Ovary (tissue), 3 donors: Measurements from ENCODE around the gene GABRR3.

Experiments
- CTCF ChIP-seq, 3 donors: fragments of 450-650 bp in 2 of 3; fragments of 200-600 bp in 1 of 3; IDR thresholded peaks; one replicate each; pipeline versions ENCODE4 v1.5.1 to v1.8.0; 2016 to 2022; ENCODE audit warnings: antibody characterized with exemption in 3 of 3, mild to moderate bottlenecking in 1 of 3
- EP300 ChIP-seq: sonication (generic); formaldehyde crosslinking; IDR thresholded peaks from one replicate; pipeline ENCODE4 v1.6.1; 2017; ENCODE audit warnings: antibody characterized with exemption
- POLR2A ChIP-seq: fragments of 450-650 bp; IDR thresholded peaks from one replicate; pipeline ENCODE4 v1.6.1; 2017; ENCODE audit warnings: antibody characterized with exemption, mild to moderate bottlenecking, moderate library complexity
- donor health status: DM: no; HTN: no; CAD: no.

DNA sequence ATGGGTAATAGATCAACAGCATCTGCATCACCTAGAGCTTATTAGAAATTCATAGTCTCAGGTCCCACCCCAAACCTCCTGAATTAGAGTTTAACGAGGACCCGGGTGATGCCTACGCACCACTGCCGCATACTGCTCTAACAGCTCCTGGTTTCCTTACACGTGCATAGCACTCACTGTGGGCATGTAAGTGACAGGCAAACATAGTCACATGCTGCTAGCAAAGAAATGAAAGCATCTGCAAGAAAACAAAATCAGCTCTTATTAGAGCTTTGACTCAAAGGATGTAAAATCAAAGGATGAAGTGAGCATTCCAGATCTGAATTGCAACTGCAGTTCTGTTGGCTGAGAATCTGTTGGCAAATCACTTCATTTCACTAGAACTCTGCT is 43.8 kb downstream of the GABRR3 start:
- no peak for TF ChIP-seq CTCF (IDR thresholded peaks at IDR 0.05)
- TF ChIP-seq POLR2A, result no peak
- TF ChIP-seq EP300, result no peak
